SK-N-SH (cell line): ENCODE measurements around the gene USP48. TPM values are rescaled to one million over a fixed set of nuclear protein-coding genes. Genes with fewer than 3 reads are reported as not detected.

Experiments used
- CTCF ChIA-PET: fragments of 300-600, 350-600 bp; formaldehyde crosslinking; extraction: SDS; loops from one replicate; lab custom pipeline; 2021; lab: Yijun Ruan, JAX
- POLR2A ChIA-PET: fragments of 350-600 bp; sonication (Branson Sonifier 250); formaldehyde crosslinking; extraction: SDS; loops from one replicate; lab custom pipeline; 2020; ENCODE audit warnings: antibody characterized with exemption, inconsistent platforms; lab: Yijun Ruan, JAX
- DNase-seq: peaks from one replicate; pipeline ENCODE4 v3.0.0; 2012
- H2AFZ ChIP-seq: fragments of 200-600 bp; sonication (generic); 2 replicates; pipeline ENCODE4 v1.8.1; 2016; ENCODE audit warnings: antibody characterized with exemption, mild to moderate bottlenecking, low read depth
- H3F3A ChIP-seq: fragments of 200-600 bp; sonication (generic); replicated peaks from 2 replicates; pipeline ENCODE3; 2016; ENCODE audit warnings: antibody characterized with exemption, mild to moderate bottlenecking; ENCODE audit not compliant: insufficient read depth
- H3K27ac ChIP-seq, 2 experiments: fragments of 200-500 bp in 1 of 2; fragments of 200-600 bp in 1 of 2; sonication (Bioruptor generic) in 1 of 2; sonication (generic), shearing (Covaris generic) in 1 of 2; 2 replicates each; pipeline versions ENCODE4 v1.5.1 to v1.6.1; 2014 to 2016; ENCODE audit warnings: low read depth in 2 of 2, inconsistent platforms in 1 of 2, low read length in 1 of 2, mild to moderate bottlenecking in 1 of 2, mixed read lengths in 1 of 2
- H3K27me3 ChIP-seq: fragments of 200-600 bp; sonication (generic), shearing (Covaris generic); 2 replicates; pipeline ENCODE4 v1.6.1; 2016; ENCODE audit warnings: mixed run types; ENCODE audit not compliant: insufficient read depth
- H3K36me3 ChIP-seq, 2 experiments: fragments of 200-500 bp in 1 of 2; fragments of 200-600 bp in 1 of 2; sonication (Bioruptor generic) in 1 of 2; sonication (generic) in 1 of 2; replicated peaks in 1 of 2; 2 replicates each; pipeline versions ENCODE3 to v1.5.1; 2014 to 2016; ENCODE audit warnings: low read length in 1 of 2, mild to moderate bottlenecking in 1 of 2; ENCODE audit not compliant: insufficient read depth in 2 of 2, control insufficient read depth in 1 of 2
- H3K4me1 ChIP-seq, 2 experiments: fragments of 200-500 bp in 1 of 2; fragments of 200-600 bp in 1 of 2; sonication (Bioruptor generic) in 1 of 2; sonication (generic), shearing (Covaris generic) in 1 of 2; 2 replicates each; pipeline versions ENCODE4 v1.5.1 to v1.6.1; 2014 to 2016; ENCODE audit warnings: low read depth in 1 of 2, low read length in 1 of 2, mixed run types in 1 of 2; ENCODE audit not compliant: insufficient read depth in 2 of 2, control insufficient read depth in 1 of 2
- H3K4me2 ChIP-seq: fragments of 200-600 bp; sonication (generic), shearing (Covaris generic); 2 replicates; pipeline ENCODE4 v1.6.1; 2017; ENCODE audit warnings: mixed run types
- H3K4me3 ChIP-seq, 2 experiments: fragments of 200-500 bp in 1 of 2; fragments of 200-600 bp in 1 of 2; sonication (Bioruptor generic) in 1 of 2; sonication (generic), shearing (Covaris generic) in 1 of 2; 2 replicates each; pipeline versions ENCODE4 v1.5.1 to v1.8.1; 2014 to 2016; ENCODE audit warnings: low read depth in 2 of 2, inconsistent platforms in 1 of 2, low read length in 1 of 2, mild to moderate bottlenecking in 1 of 2, mixed read lengths in 1 of 2, moderate library complexity in 1 of 2
- H3K79me2 ChIP-seq: fragments of 200-600 bp; sonication (generic); 2 replicates; pipeline ENCODE4 v1.8.1; 2017; ENCODE audit warnings: mild to moderate bottlenecking; ENCODE audit not compliant: insufficient read depth
- H3K9ac ChIP-seq: fragments of 200-600 bp; sonication (generic); 2 replicates; pipeline ENCODE4 v1.6.1; 2017; ENCODE audit warnings: mixed run types
- H3K9me2 ChIP-seq: fragments of 200-600 bp; sonication (generic); 2 replicates; pipeline ENCODE4 v1.6.1; 2017; ENCODE audit warnings: mixed run types
- H3K9me3 ChIP-seq: fragments of 200-600 bp; sonication (generic); 2 replicates; pipeline ENCODE4 v1.6.1; 2017; ENCODE audit warnings: mixed run types, mild to moderate bottlenecking, moderate library complexity
- H4K20me1 ChIP-seq: fragments of 200-600 bp; sonication (generic); 2 replicates; pipeline ENCODE4 v1.6.1; 2017; ENCODE audit warnings: mild to moderate bottlenecking, mixed run types; ENCODE audit not compliant: insufficient read depth
- CTCF ChIP-seq: fragments of 200-600 bp; sonication (generic); IDR thresholded peaks from 2 replicates; pipeline ENCODE4 v1.6.1; 2017; ENCODE audit warnings: antibody characterized with exemption, mild to moderate bottlenecking, moderate library complexity
- ELF1 ChIP-seq: IDR thresholded peaks from 2 replicates; pipeline ENCODE4 v1.4.0; 2012
- EZH2phosphoT487 ChIP-seq: fragments of 200-600 bp; sonication (generic); IDR thresholded peaks from 2 replicates; pipeline ENCODE4 v1.6.1; 2017; ENCODE audit warnings: low read depth, mixed run types, mild to moderate bottlenecking, antibody characterized with exemption, moderate library complexity, borderline replicate concordance
- FOSL2 ChIP-seq: IDR thresholded peaks from 2 replicates; pipeline ENCODE4 v1.4.0; 2012; ENCODE audit warnings: low read depth, mild to moderate bottlenecking, moderate library complexity, borderline replicate concordance
- FOXJ3 ChIP-seq: sonication (generic); formaldehyde crosslinking; IDR thresholded peaks from 2 replicates; pipeline ENCODE4 v1.5.1; 2020; ENCODE audit warnings: mild to moderate bottlenecking, missing genetic modification reagents
- FOXM1 ChIP-seq: IDR thresholded peaks from 2 replicates; pipeline ENCODE4 v1.4.0; 2012; ENCODE audit warnings: low read depth, mild to moderate bottlenecking
- GATA2 ChIP-seq: sonication (generic); formaldehyde crosslinking; IDR thresholded peaks from 2 replicates; pipeline ENCODE4 v1.5.0; 2020; ENCODE audit warnings: mild to moderate bottlenecking, missing genetic modification reagents
- MXI1 ChIP-seq: IDR thresholded peaks from 2 replicates; pipeline ENCODE4 v1.6.1; 2012; ENCODE audit warnings: mild to moderate bottlenecking, low read depth, low read length, improper control_type of control experiment
- NFIC ChIP-seq: IDR thresholded peaks from 2 replicates; pipeline ENCODE4 v1.4.0; 2012; ENCODE audit warnings: borderline replicate concordance
- NRF1 ChIP-seq: IDR thresholded peaks from 2 replicates; pipeline ENCODE4 v1.6.1; 2012; ENCODE audit warnings: low read depth, mild to moderate bottlenecking, low read length
- PBX3 ChIP-seq: IDR thresholded peaks from 2 replicates; pipeline ENCODE4; 2012
- RAD21 ChIP-seq: IDR thresholded peaks from 2 replicates; pipeline ENCODE4 v1.6.1; 2012; ENCODE audit warnings: mild to moderate bottlenecking, low read length
- RCOR1 ChIP-seq: fragments of 150-350 bp; IDR thresholded peaks from 2 replicates; pipeline ENCODE4 v1.6.1; 2017; ENCODE audit warnings: antibody characterized with exemption, low read length
- RXRA ChIP-seq: IDR thresholded peaks from 2 replicates; pipeline ENCODE4 v1.4.0; 2012; ENCODE audit warnings: low read depth, mild to moderate bottlenecking, borderline replicate concordance
- SIN3A ChIP-seq: IDR thresholded peaks from 2 replicates; pipeline ENCODE4 v1.6.1; 2012; ENCODE audit warnings: low read depth, mild to moderate bottlenecking, low read length, moderate library complexity, borderline replicate concordance
- TEAD4 ChIP-seq: IDR thresholded peaks from 2 replicates; pipeline ENCODE4 v1.4.0; 2012; ENCODE audit warnings: mild to moderate bottlenecking, borderline replicate concordance; ENCODE audit not compliant: insufficient read depth
- USF2 ChIP-seq: fragments of 150-350 bp; IDR thresholded peaks from 2 replicates; pipeline ENCODE4 v1.6.1; 2017; ENCODE audit warnings: antibody characterized with exemption, low read length, low read depth, borderline replicate concordance
- WGBS: methylation state at CpG from one replicate; pipeline ENCODE4 v1.1.6; 2017; ENCODE audit warnings: low lambda C conversion rate; 5-methylcytosine and 5-hydroxymethylcytosine counted together
- polyA plus RNA-seq, 3 experiments: library from polyadenylated mRNA; depleted of rRNA; stranded (reverse); fragments of >200 nt; gene quantifications; 2 replicates each; pipeline ENCODE4 v1.2.3, GENCODE V29; 2012
- TF ChIP-seq, protein P1 (sequence below): fragments of 150-350 bp; IDR thresholded peaks from 2 replicates; pipeline ENCODE4 v1.6.1; 2016; ENCODE audit warnings: mild to moderate bottlenecking, low read depth, low read length
- TF ChIP-seq, protein P2 (sequence below): IDR thresholded peaks from 2 replicates; pipeline ENCODE4 v1.4.0; 2012; ENCODE audit warnings: low read depth
- TF ChIP-seq, protein P3 (sequence below): IDR thresholded peaks from 2 replicates; pipeline ENCODE4 v1.4.0; 2012; ENCODE audit warnings: low read depth, borderline replicate concordance
- TF ChIP-seq, protein P4 (sequence below): IDR thresholded peaks from 2 replicates; pipeline ENCODE4 v1.4.0; 2012; ENCODE audit warnings: low read depth, borderline replicate concordance

Gene USP48
- polyA plus RNA-seq, 1 of the 3 experiments (the other 2 are of a cell fraction), result 13.6 TPM

GRCh38 chr1:21822349-21822748 is 39.4 kb upstream of the USP48 start:
- Histone ChIP-seq H3K4me2 (no peak overlapping the region), H3K9ac (no peak overlapping the region), H3K36me3 (peaks cover 9 to 23% of the 10 kb centered on the region in 2 experiments), H3K4me3 (no peak overlapping the region), H4K20me1 (no peaks in the 10 kb centered on the region), H3K79me2 (no peaks in the 10 kb centered on the region), H3K4me1 (no peaks in the 10 kb centered on the region), H3K9me2 (no peaks in the 10 kb centered on the region), H3K27ac (no peak overlapping the region), H2AFZ (no peak overlapping the region), H3K9me3 (no peaks in the 10 kb centered on the region), H3K27me3 (no peaks in the 10 kb centered on the region), H3F3A (peaks cover 6% of the 10 kb centered on the region)
- ChIA-PET CTCF (interaction anchor here (1.4 kb wide), 1 partner anchor 8 kb away, joined by 5 read pairs; no protein-coding TSS in a partner anchor), POLR2A (no interaction called here)
- 75% methylated on average over 2 of the region's 9 CpGs for WGBS
- TF ChIP-seq, protein P1, sequence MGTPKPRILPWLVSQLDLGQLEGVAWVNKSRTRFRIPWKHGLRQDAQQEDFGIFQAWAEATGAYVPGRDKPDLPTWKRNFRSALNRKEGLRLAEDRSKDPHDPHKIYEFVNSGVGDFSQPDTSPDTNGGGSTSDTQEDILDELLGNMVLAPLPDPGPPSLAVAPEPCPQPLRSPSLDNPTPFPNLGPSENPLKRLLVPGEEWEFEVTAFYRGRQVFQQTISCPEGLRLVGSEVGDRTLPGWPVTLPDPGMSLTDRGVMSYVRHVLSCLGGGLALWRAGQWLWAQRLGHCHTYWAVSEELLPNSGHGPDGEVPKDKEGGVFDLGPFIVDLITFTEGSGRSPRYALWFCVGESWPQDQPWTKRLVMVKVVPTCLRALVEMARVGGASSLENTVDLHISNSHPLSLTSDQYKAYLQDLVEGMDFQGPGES, result no peak
- TF ChIP-seq CTCF (no peak), NFIC (no peak), RXRA (no peak), USF2 (no peak), GATA2 (no peak), FOXJ3 (CRISPR knock-in tag) (no peak), NRF1 (no peak), RCOR1 (no peak), EZH2phosphoT487 (no peak), SIN3A (no peak), MXI1 (no peak)
- TF ChIP-seq, protein P2, sequence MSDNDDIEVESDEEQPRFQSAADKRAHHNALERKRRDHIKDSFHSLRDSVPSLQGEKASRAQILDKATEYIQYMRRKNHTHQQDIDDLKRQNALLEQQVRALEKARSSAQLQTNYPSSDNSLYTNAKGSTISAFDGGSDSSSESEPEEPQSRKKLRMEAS, result no peak
- DNase-seq, result peak; percentile 66

GRCh38 chr1:21821385-21822019 is 38.6 kb upstream of the USP48 start:
- H4K20me1 ChIP-seq, result no peaks in the 10 kb centered on the region
- CTCF ChIA-PET, result no interaction called here
- no peaks in the 10 kb centered on the region for H3K9me2 ChIP-seq
- H3K4me1 ChIP-seq, result no peaks in the 10 kb centered on the region
- H3K9ac ChIP-seq, result no peak overlapping the region
- POLR2A ChIA-PET, result no interaction called here
- H3K9me3 ChIP-seq, result no peaks in the 10 kb centered on the region
- 88% methylated on average over 8 of the region's 11 CpGs for WGBS
- H3K36me3 ChIP-seq, result peaks cover 3 to 21% of the 10 kb centered on the region in 2 experiments
- no peak overlapping the region for H3K27ac ChIP-seq
- H3K4me2 ChIP-seq, result no peak overlapping the region
- no peaks in the 10 kb centered on the region for H3K79me2 ChIP-seq
- H3F3A ChIP-seq, result peaks cover 13% of the 10 kb centered on the region
- H2AFZ ChIP-seq, result no peak overlapping the region
- peak; percentile 25 for DNase-seq
- no peaks in the 10 kb centered on the region for H3K27me3 ChIP-seq
- H3K4me3 ChIP-seq, result no peak overlapping the region
- TF ChIP-seq FOXJ3 (CRISPR knock-in tag) (no peak), FOSL2 (no peak), PBX3 (no peak), ELF1 (no peak), FOXM1 (no peak), RAD21 (no peak), TEAD4 (no peak)
- TF ChIP-seq, protein P3, sequence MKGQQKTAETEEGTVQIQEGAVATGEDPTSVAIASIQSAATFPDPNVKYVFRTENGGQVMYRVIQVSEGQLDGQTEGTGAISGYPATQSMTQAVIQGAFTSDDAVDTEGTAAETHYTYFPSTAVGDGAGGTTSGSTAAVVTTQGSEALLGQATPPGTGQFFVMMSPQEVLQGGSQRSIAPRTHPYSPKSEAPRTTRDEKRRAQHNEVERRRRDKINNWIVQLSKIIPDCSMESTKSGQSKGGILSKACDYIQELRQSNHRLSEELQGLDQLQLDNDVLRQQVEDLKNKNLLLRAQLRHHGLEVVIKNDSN, result no peak
- TF ChIP-seq, protein P4, sequence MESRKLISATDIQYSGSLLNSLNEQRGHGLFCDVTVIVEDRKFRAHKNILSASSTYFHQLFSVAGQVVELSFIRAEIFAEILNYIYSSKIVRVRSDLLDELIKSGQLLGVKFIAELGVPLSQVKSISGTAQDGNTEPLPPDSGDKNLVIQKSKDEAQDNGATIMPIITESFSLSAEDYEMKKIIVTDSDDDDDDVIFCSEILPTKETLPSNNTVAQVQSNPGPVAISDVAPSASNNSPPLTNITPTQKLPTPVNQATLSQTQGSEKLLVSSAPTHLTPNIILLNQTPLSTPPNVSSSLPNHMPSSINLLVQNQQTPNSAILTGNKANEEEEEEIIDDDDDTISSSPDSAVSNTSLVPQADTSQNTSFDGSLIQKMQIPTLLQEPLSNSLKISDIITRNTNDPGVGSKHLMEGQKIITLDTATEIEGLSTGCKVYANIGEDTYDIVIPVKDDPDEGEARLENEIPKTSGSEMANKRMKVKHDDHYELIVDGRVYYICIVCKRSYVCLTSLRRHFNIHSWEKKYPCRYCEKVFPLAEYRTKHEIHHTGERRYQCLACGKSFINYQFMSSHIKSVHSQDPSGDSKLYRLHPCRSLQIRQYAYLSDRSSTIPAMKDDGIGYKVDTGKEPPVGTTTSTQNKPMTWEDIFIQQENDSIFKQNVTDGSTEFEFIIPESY, result no peak
